Nephron (organoid): ENCODE measurements around the gene MPZL1.

Experiments used
- H3K27ac Mint-ChIP-seq, 3 experiments: 2 replicates each; pipeline ENCODE4 v1.8.0; 2020; ENCODE audit warnings: mixed read lengths in 3 of 3, mild to moderate bottlenecking in 2 of 3, moderate library complexity in 1 of 3
- H3K27me3 Mint-ChIP-seq: 2 replicates; pipeline ENCODE4 v1.8.0; 2021; ENCODE audit warnings: low read depth, mild to moderate bottlenecking, moderate library complexity, mixed read lengths
- H3K36me3 Mint-ChIP-seq: 2 replicates; pipeline ENCODE4 v1.8.0; 2020; ENCODE audit warnings: low read depth, mixed read lengths
- H3K4me1 Mint-ChIP-seq: 2 replicates; pipeline ENCODE4 v1.8.0; 2020; ENCODE audit warnings: mixed read lengths
- H3K4me3 Mint-ChIP-seq, 3 experiments: 2 replicates each; pipeline ENCODE4 v1.8.0; 2020; ENCODE audit warnings: mild to moderate bottlenecking in 3 of 3, mixed read lengths in 3 of 3, moderate library complexity in 2 of 3
- H3K9me3 Mint-ChIP-seq: 2 replicates; pipeline ENCODE4 v1.8.0; 2020; ENCODE audit warnings: mixed read lengths
- CTCF ChIP-seq, 3 experiments: fragments of 200-600 bp; sonication (generic); IDR thresholded peaks; one replicate each; pipeline ENCODE4 v1.5.0; 2021; ENCODE audit warnings: antibody characterized with exemption in 3 of 3; ENCODE audit not compliant: unreplicated experiment in 3 of 3

The MPZL1 gene

DNA sequence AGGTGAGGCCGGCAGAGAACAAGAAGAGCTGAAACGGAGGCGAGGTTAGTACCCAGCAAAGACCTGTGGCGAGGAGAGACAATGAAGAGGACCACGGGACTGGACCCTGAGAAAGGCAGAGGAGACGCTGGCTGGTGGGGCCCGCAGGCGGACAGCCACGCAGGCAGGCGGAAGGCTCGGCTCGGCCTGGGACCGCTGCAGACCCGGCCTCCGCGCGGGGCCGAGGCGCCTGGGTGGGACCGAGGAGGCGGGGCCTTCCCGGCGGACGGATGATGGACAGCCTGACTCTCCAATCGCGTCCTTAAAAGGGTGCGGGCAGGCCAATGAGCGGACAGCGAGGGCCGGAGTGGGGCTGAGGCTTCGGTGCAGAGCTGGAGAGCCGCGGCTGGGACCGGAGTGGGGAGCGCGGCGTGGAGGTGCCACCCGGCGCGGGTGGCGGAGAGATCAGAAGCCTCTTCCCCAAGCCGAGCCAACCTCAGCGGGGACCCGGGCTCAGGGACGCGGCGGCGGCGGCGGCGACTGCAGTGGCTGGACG lies at the start of gene MPZL1:
Gene MPZL1, plus strand, starts transcription at position 366 of the 535 bp plus-strand sequence. CDS start 170 bp downstream, outside the sequence.
- Mint-ChIP-seq H3K36me3 (peaks cover 16% of the 10 kb centered on the region), H3K4me3 (peak within 1 kb of the TSS; percentile 86 to 98 (median 91)), H3K4me1 (peaks cover 37% of the 10 kb centered on the region), H3K9me3 (no peaks in the 10 kb centered on the region), H3K27me3 (peaks cover 5% of the 10 kb centered on the region), H3K27ac (peak within 1 kb of the TSS; percentile 93 to 94 (median 93))
- TF ChIP-seq CTCF (IDR thresholded peaks at IDR 0.05; ENCODE audit: unreplicated experiment in 3 of 3): no peak

DNA sequence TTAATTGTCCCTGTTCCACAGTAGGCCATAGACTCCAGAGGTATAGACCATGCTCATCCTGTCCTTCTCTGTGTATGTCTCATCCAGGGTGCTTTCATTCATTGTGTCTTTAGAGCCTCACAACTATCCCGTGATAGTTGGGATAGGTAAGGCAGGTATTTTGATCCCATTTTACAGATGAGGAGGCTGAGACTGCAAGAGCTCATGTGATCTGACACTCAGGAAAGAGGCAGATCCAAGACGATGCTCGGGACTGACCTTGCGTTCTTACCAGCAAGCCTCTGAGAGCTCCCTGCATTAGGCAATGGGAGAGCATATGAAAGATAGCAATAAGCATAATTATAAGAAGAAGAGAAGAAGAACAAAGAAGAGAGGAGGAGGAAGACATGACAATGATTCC lies 49.0 kb upstream of the MPZL1 start:
- Mint-ChIP-seq H3K9me3 (no peaks in the 10 kb centered on the region), H3K36me3 (no peaks in the 10 kb centered on the region), H3K4me3 (no peak overlapping the region), H3K4me1 (peaks cover 43% of the 10 kb centered on the region), H3K27ac (no peak overlapping the region), H3K27me3 (peaks cover 4% of the 10 kb centered on the region)
- no peak for TF ChIP-seq CTCF (IDR thresholded peaks at IDR 0.05; ENCODE audit: unreplicated experiment in 3 of 3)

- Mint-ChIP-seq H3K4me3 (no peak overlapping the region), H3K9me3 (no peaks in the 10 kb centered on the region), H3K27me3 (peaks cover 4% of the 10 kb centered on the region), H3K36me3 (no peaks in the 10 kb centered on the region), H3K27ac (no peak overlapping the region), H3K4me1 (peaks cover 42% of the 10 kb centered on the region)
- no peak for TF ChIP-seq CTCF (IDR thresholded peaks at IDR 0.05; ENCODE audit: unreplicated experiment in 3 of 3)
These were observed 48.5 kb upstream of the MPZL1 start for GRCh38 chr1:167673265-167673664.

GRCh38 chr1:167674156-167674555 lies 47.6 kb upstream of the MPZL1 start:
- peaks cover 33% of the 10 kb centered on the region for H3K4me1 Mint-ChIP-seq
- no peak for TF ChIP-seq CTCF (IDR thresholded peaks at IDR 0.05; ENCODE audit: unreplicated experiment in 3 of 3)
- no peak overlapping the region for H3K4me3 Mint-ChIP-seq
- H3K36me3 Mint-ChIP-seq: no peaks in the 10 kb centered on the region
- no peaks in the 10 kb centered on the region for H3K9me3 Mint-ChIP-seq
- no peak overlapping the region for H3K27ac Mint-ChIP-seq
- H3K27me3 Mint-ChIP-seq: peaks cover 4% of the 10 kb centered on the region

GRCh38 chr1:167675440-167675839 lies 46.3 kb upstream of the MPZL1 start:
- no peak overlapping the region for H3K4me3 Mint-ChIP-seq
- no peaks in the 10 kb centered on the region for H3K36me3 Mint-ChIP-seq
- no peak for TF ChIP-seq CTCF (IDR thresholded peaks at IDR 0.05; ENCODE audit: unreplicated experiment in 3 of 3)
- no peaks in the 10 kb centered on the region for H3K9me3 Mint-ChIP-seq
- no peak overlapping the region for H3K27ac Mint-ChIP-seq
- peaks cover 4% of the 10 kb centered on the region for H3K27me3 Mint-ChIP-seq
- peaks cover 21% of the 10 kb centered on the region for H3K4me1 Mint-ChIP-seq

- Mint-ChIP-seq H3K27me3 (no peaks in the 10 kb centered on the region), H3K36me3 (no peaks in the 10 kb centered on the region), H3K4me3 (no peak overlapping the region), H3K4me1 (peaks cover 16% of the 10 kb centered on the region), H3K27ac (no peak overlapping the region), H3K9me3 (no peaks in the 10 kb centered on the region)
- no peak for TF ChIP-seq CTCF (IDR thresholded peaks at IDR 0.05; ENCODE audit: unreplicated experiment in 3 of 3)
These were observed 45.4 kb upstream of the MPZL1 start for GRCh38 chr1:167676205-167676915.
